ENCODE results near the gene C1orf53. TPM values are rescaled to one million over a fixed set of nuclear protein-coding genes. Genes with fewer than 3 reads are reported as not detected.

The C1orf53 gene
- total RNA-seq, 1 donor: 6.5 TPM

- Histone ChIP-seq H3K9me3 (ENCODE audit: low read depth, low read length) (no peaks in the 10 kb centered on the region), H3K27me3 (ENCODE audit: insufficient read depth, low read length) (no peaks in the 10 kb centered on the region), H3K79me2 (ENCODE audit: insufficient read depth, low read length) (no peaks in the 10 kb centered on the region), H2AFZ (ENCODE audit: low read length) (no peak overlapping the region), H3K4me1 (ENCODE audit: insufficient read depth, low read length) (no peaks in the 10 kb centered on the region), H3K4me3 (ENCODE audit: insufficient read depth, low read length) (no peak overlapping the region), H3K4me2 (ENCODE audit: insufficient read depth, low read length) (no peak overlapping the region), H3K36me3 (ENCODE audit: insufficient read depth, low read length) (no peaks in the 10 kb centered on the region), H4K20me1 (ENCODE audit: insufficient read depth, low read length) (no peaks in the 10 kb centered on the region), H3K27ac (ENCODE audit: low read depth, low read length) (no peak overlapping the region)
- no peak for TF ChIP-seq CTCF (IDR thresholded peaks at IDR 0.05; ENCODE audit: extremely low read depth, low read depth, low read length)
- no peak for DNase-seq (ENCODE audit: insufficient read length, low spot score, missing footprints)
These were observed 25.7 kb downstream of the C1orf53 start for GRCh38 chr1:197927908-197928665.

- no peak overlapping the region for H3K4me2 ChIP-seq (ENCODE audit: insufficient read depth, low read length)
- no peak overlapping the region for H3K27ac ChIP-seq (ENCODE audit: low read depth, low read length)
- H3K9me3 ChIP-seq (ENCODE audit: low read depth, low read length): no peaks in the 10 kb centered on the region
- no peak for DNase-seq (ENCODE audit: insufficient read length, low spot score, missing footprints)
- H3K4me1 ChIP-seq (ENCODE audit: insufficient read depth, low read length): no peaks in the 10 kb centered on the region
- no peaks in the 10 kb centered on the region for H3K36me3 ChIP-seq (ENCODE audit: insufficient read depth, low read length)
- no peaks in the 10 kb centered on the region for H3K79me2 ChIP-seq (ENCODE audit: insufficient read depth, low read length)
- no peaks in the 10 kb centered on the region for H3K27me3 ChIP-seq (ENCODE audit: insufficient read depth, low read length)
- TF ChIP-seq CTCF (IDR thresholded peaks at IDR 0.05; ENCODE audit: extremely low read depth, low read depth, low read length): no peak
- H3K4me3 ChIP-seq (ENCODE audit: insufficient read depth, low read length): no peak overlapping the region
- no peak overlapping the region for H2AFZ ChIP-seq (ENCODE audit: low read length)
- no peaks in the 10 kb centered on the region for H4K20me1 ChIP-seq (ENCODE audit: insufficient read depth, low read length)
These were observed 26.5 kb downstream of the C1orf53 start for GRCh38 chr1:197928849-197929336.

GRCh38 chr1:197933016-197933415 is 30.6 kb downstream of the C1orf53 start:
- no peak for DNase-seq (ENCODE audit: insufficient read length, low spot score, missing footprints)
- no peak for TF ChIP-seq CTCF (IDR thresholded peaks at IDR 0.05; ENCODE audit: extremely low read depth, low read depth, low read length)

GRCh38 chr1:197933647-197934046 is 31.2 kb downstream of the C1orf53 start:
- no peak for TF ChIP-seq CTCF (IDR thresholded peaks at IDR 0.05; ENCODE audit: extremely low read depth, low read depth, low read length)
- no peaks in the 10 kb centered on the region for H3K36me3 ChIP-seq (ENCODE audit: insufficient read depth, low read length)
- H3K4me3 ChIP-seq (ENCODE audit: insufficient read depth, low read length): no peak overlapping the region
- H3K27ac ChIP-seq (ENCODE audit: low read depth, low read length): no peak overlapping the region
- H3K79me2 ChIP-seq (ENCODE audit: insufficient read depth, low read length): no peaks in the 10 kb centered on the region
- H4K20me1 ChIP-seq (ENCODE audit: insufficient read depth, low read length): no peaks in the 10 kb centered on the region
- DNase-seq (ENCODE audit: insufficient read length, low spot score, missing footprints): no peak
- no peaks in the 10 kb centered on the region for H3K4me1 ChIP-seq (ENCODE audit: insufficient read depth, low read length)
- no peaks in the 10 kb centered on the region for H3K9me3 ChIP-seq (ENCODE audit: low read depth, low read length)
- H2AFZ ChIP-seq (ENCODE audit: low read length): no peak overlapping the region
- H3K4me2 ChIP-seq (ENCODE audit: insufficient read depth, low read length): no peak overlapping the region
- H3K27me3 ChIP-seq (ENCODE audit: insufficient read depth, low read length): no peaks in the 10 kb centered on the region

More at GRCh38 chr1:197933016-197933415, 30.6 kb downstream of the C1orf53 start:
- Histone ChIP-seq H4K20me1 (ENCODE audit: insufficient read depth, low read length) (no peaks in the 10 kb centered on the region), H3K4me3 (ENCODE audit: insufficient read depth, low read length) (no peak overlapping the region), H3K9me3 (ENCODE audit: low read depth, low read length) (no peaks in the 10 kb centered on the region), H3K4me2 (ENCODE audit: insufficient read depth, low read length) (no peak overlapping the region), H3K27ac (ENCODE audit: low read depth, low read length) (no peak overlapping the region), H3K36me3 (ENCODE audit: insufficient read depth, low read length) (no peaks in the 10 kb centered on the region), H2AFZ (ENCODE audit: low read length) (no peak overlapping the region), H3K4me1 (ENCODE audit: insufficient read depth, low read length) (no peaks in the 10 kb centered on the region), H3K27me3 (ENCODE audit: insufficient read depth, low read length) (no peaks in the 10 kb centered on the region), H3K79me2 (ENCODE audit: insufficient read depth, low read length) (no peaks in the 10 kb centered on the region)

Measured in osteoblast (primary cell).